Activated CD4-positive, alpha-beta T cell treated with anti-CD3 and anti-CD28 coated beads for 48 hours (primary cell): ENCODE data around the gene POLK.
"Not testable (repeated sequence)": the region's sequence is repeated elsewhere in the genome, so short reads cannot be mapped to it uniquely, and the experiment has no call there.

ENCODE experiments used
- DNase-seq: peaks from one replicate; pipeline ENCODE4 v3.0.0-alpha.2; 2020

Gene POLK

GRCh38 chr5:75552764-75553163, 41.1 kb downstream of the POLK start:
- no peak for DNase-seq

- DNase-seq, result no peak
These were observed 41.7 kb downstream of the POLK start for GRCh38 chr5:75553358-75553757.

- no peak for DNase-seq
These were observed 46.5 kb downstream of the POLK start for GRCh38 chr5:75558221-75558620.

- DNase-seq, result no peak
These were observed 47.4 kb downstream of the POLK start for GRCh38 chr5:75558981-75559632.

GRCh38 chr5:75560655-75561054, 49.0 kb downstream of the POLK start:
- DNase-seq, result not testable (repeated sequence)

- DNase-seq, result peak; percentile 26
These were observed 54.5 kb downstream of the POLK start for GRCh38 chr5:75565991-75566709.

- peak; percentile 74 for DNase-seq
These were observed 55.1 kb downstream of the POLK start for GRCh38 chr5:75566710-75567309.

GRCh38 chr5:75567710-75568109, 56.0 kb downstream of the POLK start:
- peak; percentile 21 for DNase-seq

- DNase-seq, result peak; percentile 35
These were observed 56.5 kb downstream of the POLK start for GRCh38 chr5:75568202-75568601.

- no peak for DNase-seq
These were observed 59.9 kb downstream of the POLK start for GRCh38 chr5:75571547-75571946.

GRCh38 chr5:75574791-75575190, 63.1 kb downstream of the POLK start:
- no peak for DNase-seq

- not testable (repeated sequence) for DNase-seq
These were observed 66.6 kb downstream of the POLK start for GRCh38 chr5:75578280-75578679.

- no peak for DNase-seq
These were observed 73.0 kb downstream of the POLK start for GRCh38 chr5:75584641-75585040.

GRCh38 chr5:75588666-75589065, 77.0 kb downstream of the POLK start:
- no peak for DNase-seq

- DNase-seq, result no peak
These were observed 88.8 kb downstream of the POLK start for GRCh38 chr5:75600535-75600934.

- no peak for DNase-seq
These were observed 89.9 kb downstream of the POLK start for GRCh38 chr5:75601567-75601966.

GRCh38 chr5:75601996-75602395, 90.3 kb downstream of the POLK start:
- DNase-seq, result no peak

GRCh38 chr5:75603371-75603770, 91.7 kb downstream of the POLK start:
- no peak for DNase-seq

- no peak for DNase-seq
These were observed 92.1 kb downstream of the POLK start for GRCh38 chr5:75603821-75604220.

- not testable (repeated sequence) for DNase-seq
These were observed 95.7 kb downstream of the POLK start for GRCh38 chr5:75607341-75607740.

GRCh38 chr5:75608870-75609269, 97.2 kb downstream of the POLK start:
- no peak for DNase-seq

GRCh38 chr5:75610201-75610600, 98.5 kb downstream of the POLK start:
- DNase-seq, result no peak

- not testable (repeated sequence) for DNase-seq
These were observed 99.2 kb downstream of the POLK start for GRCh38 chr5:75610859-75611310.
